Sigmoid colon (tissue), 7 donors: ENCODE results near the gene ATG9B. TPM values are rescaled to one million over a fixed set of nuclear protein-coding genes. Genes with fewer than 3 reads are reported as not detected.
A peak's percentile ranks its signal among the peaks of the same experiment; 100 is the strongest.

Source experiments
- DNase-seq: peaks from one replicate; pipeline ENCODE4 v3.0.0-alpha.2; 2019
- H3K27ac ChIP-seq, 4 donors: fragments of 200-600 bp; sonication (generic); one replicate each; pipeline ENCODE4 v1.5.1; 2016 to 2019; ENCODE audit warnings: mild to moderate bottlenecking in 1 of 4
- H3K27me3 ChIP-seq, 3 donors: fragments of 200-600 bp; sonication (generic); one replicate each; pipeline ENCODE4 v1.5.1; 2019; ENCODE audit warnings: mild to moderate bottlenecking in 1 of 3
- H3K36me3 ChIP-seq, 4 donors: fragments of 200-600 bp; sonication (generic); one replicate each; pipeline ENCODE4 v1.5.1; 2016 to 2019
- H3K4me1 ChIP-seq, 4 donors: fragments of 200-600 bp; sonication (generic); one replicate each; pipeline ENCODE4 v1.5.1; 2017 to 2019
- H3K4me3 ChIP-seq, 4 donors: fragments of 200-600 bp; sonication (generic); one replicate each; pipeline ENCODE4 v1.5.1; 2017 to 2019; ENCODE audit warnings: mild to moderate bottlenecking in 2 of 4, moderate library complexity in 1 of 4
- H3K9me3 ChIP-seq, 4 donors: fragments of 200-600 bp in 3 of 4; sonication (generic) in 3 of 4; one replicate each; pipeline versions ENCODE4 v1.5.1 to v1.6.1; 2013 to 2019
- CTCF ChIP-seq, 4 experiments: fragments of 450-650 bp in 3 of 4; fragments of 200-600 bp in 1 of 4; IDR thresholded peaks; one replicate each; pipeline ENCODE4 v1.5.1; 2016 to 2019; ENCODE audit warnings: antibody characterized with exemption in 4 of 4, mild to moderate bottlenecking in 3 of 4, moderate library complexity in 2 of 4
- EP300 ChIP-seq, 4 donors: sonication (generic); formaldehyde crosslinking; IDR thresholded peaks; one replicate each; pipeline ENCODE4 v1.6.1; 2017; ENCODE audit warnings: antibody characterized with exemption in 4 of 4
- POLR2A ChIP-seq, 2 donors: fragments of 450-650 bp; IDR thresholded peaks; one replicate each; pipeline ENCODE4 v1.6.1; 2016; ENCODE audit warnings: antibody characterized with exemption in 2 of 2, mild to moderate bottlenecking in 2 of 2, moderate library complexity in 2 of 2
- POLR2AphosphoS5 ChIP-seq, 4 donors: sonication (generic); formaldehyde crosslinking; IDR thresholded peaks; one replicate each; pipeline ENCODE4 v1.6.1; 2017; ENCODE audit warnings: antibody characterized with exemption in 4 of 4
- WGBS, 2 donors: extraction: QIAGEN DNeasy Blood & Tissue Kit; methylation state at CpG; one replicate each; pipeline ENCODE4 v1.1.7; 2013; 5-methylcytosine and 5-hydroxymethylcytosine counted together
- intact Hi-C: fragments of 100-400 bp; cut with DNase I; formaldehyde crosslinking; loops from one replicate; pipeline ENCODE4 v1.15.1; 2023
- polyA plus RNA-seq, 3 donors: library from polyadenylated mRNA; stranded (reverse); fragments of 200-250 nt; gene quantifications; one replicate each; pipeline ENCODE4 v1.2.3, GENCODE V29; 2013
- total RNA-seq, 4 donors: library from RNA; depleted of rRNA; stranded (reverse); fragments of >200 nt; gene quantifications; one replicate each; pipeline ENCODE4 v1.1.0, GENCODE V29; 2016
- donor health status: healthy with polysubstance abuse.
- donor health status: Bipolar disorder and iron deficiency.
- donor health status: healthy.

ATG9B gene
- total and polyA plus RNA-seq, 7 donors: 1.2 to 1.6 TPM; not detected in 5

DNA sequence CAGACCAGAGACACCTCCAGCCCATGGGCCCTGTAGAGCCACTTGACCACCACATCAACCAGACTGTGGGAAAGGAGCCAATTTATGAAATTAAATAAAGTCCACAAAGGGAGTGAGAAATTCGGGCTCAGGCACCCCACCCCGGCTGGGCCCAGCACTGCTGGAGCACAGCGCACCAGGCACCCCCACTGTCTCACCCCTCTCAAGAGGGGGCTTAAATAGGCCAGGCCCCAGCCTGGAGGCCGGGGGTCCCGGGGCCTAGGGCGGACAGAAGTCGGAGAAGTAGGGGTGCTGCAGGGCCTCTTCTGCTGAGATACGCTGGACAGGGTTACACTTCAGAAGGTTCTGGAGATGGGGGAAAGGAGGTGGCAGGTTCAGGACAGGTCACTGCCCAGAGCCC lies 29.5 kb upstream of the ATG9B start:
- H3K27me3 ChIP-seq: peaks cover 0 to 10% (median 0%) of the 10 kb centered on the region in 3 donors
- intact Hi-C loops: no loop called here
- DNase-seq: no peak
- no peak overlapping the region for H3K27ac ChIP-seq
- peaks cover 0 to 10% (median 0%) of the 10 kb centered on the region in 4 donors for H3K36me3 ChIP-seq
- 89 to 94% methylated on average over 8 of the region's 8 CpGs for WGBS, 2 donors
- H3K9me3 ChIP-seq: no peaks in the 10 kb centered on the region
- TF ChIP-seq POLR2A (IDR thresholded peaks at IDR 0.05) (no peak), POLR2AphosphoS5 (IDR thresholded peaks at IDR 0.05) (no peak), EP300 (IDR thresholded peaks at IDR 0.05) (no peak), CTCF (IDR thresholded peaks at IDR 0.05) (no peak)
- H3K4me1 ChIP-seq: peaks cover 0 to 32% (median 24%) of the 10 kb centered on the region in 4 donors
- H3K4me3 ChIP-seq: no peak overlapping the region

- WGBS, 2 donors: 71 to 75% methylated on average over 4 of the region's 4 CpGs
- intact Hi-C loops: no loop called here
- Histone ChIP-seq H3K27ac (no peak overlapping the region), H3K9me3 (no peaks in the 10 kb centered on the region), H3K36me3 (peaks cover 0 to 10% (median 0%) of the 10 kb centered on the region in 4 donors), H3K4me1 (peaks cover 0 to 25% (median 19%) of the 10 kb centered on the region in 4 donors), H3K27me3 (peaks cover 0 to 10% (median 0%) of the 10 kb centered on the region in 3 donors), H3K4me3 (no peak overlapping the region)
- TF ChIP-seq POLR2AphosphoS5 (IDR thresholded peaks at IDR 0.05) (no peak), CTCF (IDR thresholded peaks at IDR 0.05) (no peak), EP300 (IDR thresholded peaks at IDR 0.05) (no peak), POLR2A (IDR thresholded peaks at IDR 0.05) (no peak)
- DNase-seq: no peak
Observed at GRCh38 chr7:151053096-151053495, 28.8 kb upstream of the ATG9B start.

DNA sequence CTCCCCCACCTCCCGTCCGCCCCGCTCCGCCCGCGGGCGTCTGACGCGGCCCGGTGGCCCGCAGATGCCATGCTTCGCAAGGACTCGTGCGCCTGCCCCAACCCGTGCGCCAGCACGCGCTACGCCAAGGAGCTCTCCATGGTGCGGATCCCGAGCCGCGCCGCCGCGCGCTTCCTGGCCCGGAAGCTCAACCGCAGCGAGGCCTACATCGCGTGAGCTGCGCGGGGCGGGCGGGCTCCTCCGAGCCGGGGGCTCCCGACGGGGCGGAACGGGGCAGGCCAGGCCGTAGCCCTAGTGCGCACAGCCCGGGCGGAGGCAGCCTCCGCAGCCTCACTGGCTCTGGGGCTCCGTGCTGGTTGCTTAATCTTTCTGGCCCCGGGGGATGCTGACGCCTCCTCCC lies 26.8 kb upstream of the ATG9B start:
- TF ChIP-seq POLR2AphosphoS5 (IDR thresholded peaks at IDR 0.05): peak in 2 of 4 donors; percentile 19
- TF ChIP-seq EP300 (IDR thresholded peaks at IDR 0.05): no peak
- Histone ChIP-seq H3K27me3 (peaks cover 0 to 10% (median 0%) of the 10 kb centered on the region in 3 donors), H3K36me3 (peaks cover 0 to 12% (median 0%) of the 10 kb centered on the region in 4 donors), H3K4me1 (peaks cover 0 to 29% (median 19%) of the 10 kb centered on the region in 4 donors), H3K27ac (no peak overlapping the region), H3K4me3 (peak overlapping the region in 1 of 4 donors; percentile 9), H3K9me3 (no peaks in the 10 kb centered on the region)
- intact Hi-C loops: no loop called here
- 2 to 5% methylated on average over 50 of the region's 50 CpGs for WGBS, 2 donors
- no peak for DNase-seq

GRCh38 chr7:151048911-151049463 lies 24.7 kb upstream of the ATG9B start:
- intact Hi-C loops: no loop called here
- H3K4me1 ChIP-seq: peaks cover 0 to 29% (median 19%) of the 10 kb centered on the region in 4 donors
- no peak overlapping the region for H3K27ac ChIP-seq
- H3K36me3 ChIP-seq: peaks cover 0 to 24% (median 6%) of the 10 kb centered on the region in 4 donors
- DNase-seq: no peak
- 91 to 93% methylated on average over 38 of the region's 38 CpGs for WGBS, 2 donors
- no peak overlapping the region for H3K4me3 ChIP-seq
- TF ChIP-seq EP300 (IDR thresholded peaks at IDR 0.05) (no peak), POLR2A (IDR thresholded peaks at IDR 0.05) (no peak), CTCF (IDR thresholded peaks at IDR 0.05) (no peak), POLR2AphosphoS5 (IDR thresholded peaks at IDR 0.05) (no peak)
- H3K9me3 ChIP-seq: no peaks in the 10 kb centered on the region
- peaks cover 0 to 10% (median 0%) of the 10 kb centered on the region in 3 donors for H3K27me3 ChIP-seq

- peaks cover 0 to 10% (median 0%) of the 10 kb centered on the region in 3 donors for H3K27me3 ChIP-seq
- no peaks in the 10 kb centered on the region for H3K9me3 ChIP-seq
- intact Hi-C loops: no loop called here
- H3K27ac ChIP-seq: no peak within 1 kb of the TSS
- no peak for TF ChIP-seq POLR2AphosphoS5 (IDR thresholded peaks at IDR 0.05)
- TF ChIP-seq POLR2A (IDR thresholded peaks at IDR 0.05): no peak
- no peak for TF ChIP-seq EP300 (IDR thresholded peaks at IDR 0.05)
- TF ChIP-seq CTCF (IDR thresholded peaks at IDR 0.05): no peak
- H3K4me3 ChIP-seq: no peak within 1 kb of the TSS
- no peak for DNase-seq
- WGBS, 2 donors: 81 to 84% methylated on average over 22 of the region's 22 CpGs
- peaks cover 0 to 23% (median 8%) of the 10 kb centered on the region in 4 donors for H3K36me3 ChIP-seq
- peaks cover 0 to 29% (median 19%) of the 10 kb centered on the region in 4 donors for H3K4me1 ChIP-seq
Observed at GRCh38 chr7:151047976-151048815, 23.9 kb upstream of the ATG9B start, which contains the start of gene ASIC3. Gene ASIC3 (plus strand): TSS chr7:151048531. CDS start chr7:151048886, 355 bp downstream.
